Retinal pigment epithelial cell (primary cell): ENCODE data around the gene TSHZ2.

Experiments
- DNase-seq: peaks from one replicate; pipeline ENCODE4 v3.0.0-alpha.2; 2010; ENCODE audit warnings: low read depth
- H3K4me3 ChIP-seq: 2 replicates; pipeline ENCODE4 v1.5.1; 2011; ENCODE audit warnings: mild to moderate bottlenecking, low read length, control low read depth, moderate library complexity
- CTCF ChIP-seq: conservative IDR thresholded peaks from 2 replicates; pipeline ENCODE4 v1.5.1; 2011; ENCODE audit warnings: low read depth, low read length, control low read depth, inconsistent platforms

The TSHZ2 gene

DNA sequence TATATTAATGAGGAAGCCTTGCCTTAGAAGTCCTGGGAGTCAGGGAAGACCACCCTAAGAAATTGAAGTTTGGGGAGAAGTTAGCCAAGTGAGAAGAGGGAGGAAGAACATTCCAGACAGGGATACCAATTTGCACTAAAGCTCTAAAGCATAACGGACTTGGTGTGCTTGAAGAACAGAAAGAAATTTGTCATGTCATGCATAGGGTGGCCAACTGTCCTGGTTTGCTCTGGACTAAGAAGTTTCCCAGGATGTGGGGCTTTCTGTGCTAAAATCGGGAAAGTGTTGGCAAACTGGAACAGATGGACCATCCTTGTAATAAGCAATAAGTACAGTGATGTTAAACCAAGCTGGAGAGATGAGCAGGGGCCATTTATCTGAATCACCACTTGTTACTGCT lies 403.9 kb downstream of the TSHZ2 start:
- DNase-seq: no peak

DNA sequence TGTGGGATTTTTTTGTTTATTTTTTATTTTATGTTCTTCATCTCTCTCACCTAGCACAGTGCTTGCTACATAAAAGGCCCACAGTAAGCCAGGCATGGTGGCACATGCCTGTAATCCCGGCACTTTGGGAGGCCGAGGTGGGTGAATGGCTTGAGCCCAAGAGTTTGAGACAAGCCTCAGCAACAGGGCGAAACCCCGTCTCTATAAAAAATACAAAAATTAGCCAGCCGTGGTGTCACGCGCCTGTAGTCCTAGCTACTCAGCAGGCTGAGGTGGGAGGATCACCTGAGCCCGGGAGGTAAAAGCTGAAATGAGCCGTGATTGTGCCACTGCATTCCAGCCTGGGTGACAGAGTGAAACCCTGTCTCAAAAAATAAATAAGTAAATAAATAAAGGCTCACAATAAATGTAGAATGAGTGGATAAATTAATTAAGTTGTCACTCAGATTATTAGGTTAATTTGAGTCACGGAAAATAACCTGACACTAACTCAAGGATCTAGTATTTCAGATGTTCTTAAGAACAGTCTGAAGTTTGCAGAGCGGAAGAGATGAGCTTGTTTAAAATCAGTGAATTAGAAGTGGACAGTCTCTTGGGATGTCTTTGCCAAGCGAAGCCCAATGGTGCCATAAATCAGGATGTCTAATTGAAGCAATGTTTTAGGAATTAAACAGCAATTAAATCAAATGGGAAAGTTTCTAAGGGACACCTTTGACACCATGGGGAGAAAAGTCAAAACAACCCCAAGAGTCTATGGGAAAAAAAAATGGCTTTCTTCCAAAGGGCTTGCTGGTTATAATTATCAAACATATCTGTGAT lies 407.1 kb downstream of the TSHZ2 start:
- TF ChIP-seq CTCF: no peak
- H3K4me3 ChIP-seq: no peak overlapping the region
- no peak for DNase-seq

More for the DNA sequence above, 403.9 kb downstream of the TSHZ2 start:
- H3K4me3 ChIP-seq: no peak overlapping the region
- TF ChIP-seq CTCF: no peak

- no peak for TF ChIP-seq CTCF
- DNase-seq: no peak
- H3K4me3 ChIP-seq: no peak overlapping the region
Observed at GRCh38 chr20:53379833-53380120, 407.6 kb downstream of the TSHZ2 start.

GRCh38 chr20:53381568-53382262 lies 409.6 kb downstream of the TSHZ2 start:
- no peak for DNase-seq
- TF ChIP-seq CTCF: peak; percentile 15
- no peak overlapping the region for H3K4me3 ChIP-seq

GRCh38 chr20:53382263-53382844 lies 410.2 kb downstream of the TSHZ2 start:
- no peak for TF ChIP-seq CTCF
- DNase-seq: no peak
- no peak overlapping the region for H3K4me3 ChIP-seq

GRCh38 chr20:53383916-53384315 lies 411.8 kb downstream of the TSHZ2 start:
- H3K4me3 ChIP-seq: no peak overlapping the region
- TF ChIP-seq CTCF: no peak
- no peak for DNase-seq

DNA sequence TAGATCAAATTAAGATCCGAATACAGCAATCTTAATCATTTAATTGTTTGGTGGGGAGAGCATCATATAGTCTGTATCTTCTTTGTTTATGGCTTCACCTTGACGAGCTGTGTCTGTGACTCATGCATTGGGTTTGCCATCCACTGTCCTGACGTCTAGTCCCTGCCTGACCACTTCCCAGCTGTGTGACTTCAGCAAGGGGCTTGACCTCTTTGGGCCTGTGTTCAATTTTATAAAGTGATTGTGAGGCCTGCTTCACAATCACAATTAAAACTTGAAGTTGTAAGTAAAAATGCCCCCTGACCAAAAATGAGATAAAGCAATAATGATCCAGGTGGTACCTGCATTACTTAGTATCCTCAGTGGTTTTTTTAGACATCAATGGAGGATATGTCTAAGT lies 412.2 kb downstream of the TSHZ2 start:
- TF ChIP-seq CTCF: no peak
- H3K4me3 ChIP-seq: no peak overlapping the region
- DNase-seq: no peak
